Activated naive CD4-positive, alpha-beta T cell (primary cell): ENCODE measurements around the gene LCAT.
A peak's percentile ranks its signal among the peaks of the same experiment; 100 is the strongest.
"Not testable (repeated sequence)": the region's sequence is repeated elsewhere in the genome, so short reads cannot be mapped to it uniquely, and the experiment has no call there.

Experiments
- DNase-seq, 4 experiments: peaks; one replicate each; lab custom pipeline; 2025; lab: John Stamatoyannopoulos, UW

Gene LCAT

DNA sequence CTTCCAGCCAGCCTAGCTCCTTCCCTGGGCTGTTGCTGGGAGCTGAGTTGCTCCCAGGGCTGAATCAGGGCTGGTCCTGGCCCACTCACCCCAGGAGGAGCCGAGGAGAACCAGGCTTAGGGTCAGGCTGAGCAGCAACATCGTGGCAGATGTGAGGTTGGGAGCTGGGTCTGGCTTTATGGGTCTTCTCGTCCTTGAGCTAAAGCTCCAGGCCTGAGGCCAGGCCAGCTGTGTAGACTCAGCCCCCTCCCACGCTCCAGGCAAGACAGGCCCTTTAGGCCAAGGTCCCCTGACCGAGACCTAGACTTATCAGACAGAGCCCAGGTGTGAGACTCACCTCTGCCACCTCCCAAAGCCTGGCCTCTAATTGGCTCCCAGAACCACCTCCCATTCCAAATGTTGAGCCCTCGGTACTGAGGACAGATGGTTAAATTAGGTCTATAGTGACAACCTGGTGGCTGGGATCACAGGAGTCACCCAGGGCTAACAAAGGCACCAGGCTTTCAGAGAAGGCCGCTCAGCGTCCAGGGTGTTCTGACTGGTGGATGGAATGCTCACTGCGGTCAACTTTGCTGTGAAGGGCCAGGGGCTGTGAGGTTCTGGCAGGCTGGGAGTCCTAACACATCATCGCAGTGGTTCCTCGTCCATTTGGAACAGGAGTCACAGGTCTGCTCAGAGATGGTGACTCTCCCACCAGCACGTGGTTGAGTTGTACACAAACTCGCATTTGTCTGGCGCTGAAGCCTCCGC is 12.0 kb downstream of the LCAT start, which contains the start of gene CTRL:
TSS of gene CTRL (minus strand) at position 151 of the 750 bp plus-strand sequence. CDS start at position 141, 10 bp downstream.
- DNase-seq: no peak

DNA sequence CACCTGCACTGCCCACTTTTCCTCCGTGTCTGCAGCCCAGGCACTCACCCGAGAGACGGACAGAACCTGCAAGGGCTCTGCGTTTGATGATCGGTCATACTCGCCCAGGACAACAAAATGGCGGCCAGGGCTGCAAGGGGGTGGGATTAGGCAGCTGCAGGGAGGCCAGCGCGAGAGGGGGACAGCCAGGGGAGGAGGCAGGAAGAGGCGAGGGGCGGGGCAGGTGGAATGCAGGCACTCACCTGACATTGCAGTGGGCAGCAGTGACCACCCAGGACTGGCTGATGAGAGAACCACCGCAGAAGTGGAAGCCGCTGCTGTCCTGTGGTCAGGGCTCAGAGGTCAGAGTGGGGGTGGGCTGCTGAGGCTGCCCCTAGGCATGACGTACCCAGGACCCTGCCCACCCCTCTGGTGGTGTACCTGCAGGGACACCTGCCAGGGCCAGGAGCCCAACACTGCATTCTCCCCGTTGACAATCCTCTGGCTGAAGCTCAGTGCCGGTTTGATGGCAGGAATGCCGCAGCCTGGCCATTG is 13.2 kb downstream of the LCAT start:
- DNase-seq: no peak

DNA sequence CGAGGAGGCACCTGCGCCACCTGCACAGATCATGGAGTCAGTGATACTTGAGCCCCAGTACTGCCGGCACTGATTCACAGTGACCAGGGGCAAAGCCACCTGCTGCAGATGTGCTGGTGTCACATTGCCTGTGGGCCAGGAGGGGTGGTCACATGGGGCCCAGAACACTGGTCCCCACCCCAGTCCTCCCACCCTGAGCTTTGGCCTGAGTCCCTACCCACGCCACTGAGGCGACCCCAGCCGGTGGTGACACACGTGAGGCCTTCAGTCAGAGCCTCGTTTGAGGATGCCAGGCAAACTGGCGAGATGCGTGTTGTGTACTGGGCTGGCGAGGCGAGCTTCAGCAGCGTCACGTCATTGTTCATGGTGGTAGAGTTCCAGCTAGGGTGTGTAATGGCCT is 13.7 kb downstream of the LCAT start:
- DNase-seq: no peak

DNA sequence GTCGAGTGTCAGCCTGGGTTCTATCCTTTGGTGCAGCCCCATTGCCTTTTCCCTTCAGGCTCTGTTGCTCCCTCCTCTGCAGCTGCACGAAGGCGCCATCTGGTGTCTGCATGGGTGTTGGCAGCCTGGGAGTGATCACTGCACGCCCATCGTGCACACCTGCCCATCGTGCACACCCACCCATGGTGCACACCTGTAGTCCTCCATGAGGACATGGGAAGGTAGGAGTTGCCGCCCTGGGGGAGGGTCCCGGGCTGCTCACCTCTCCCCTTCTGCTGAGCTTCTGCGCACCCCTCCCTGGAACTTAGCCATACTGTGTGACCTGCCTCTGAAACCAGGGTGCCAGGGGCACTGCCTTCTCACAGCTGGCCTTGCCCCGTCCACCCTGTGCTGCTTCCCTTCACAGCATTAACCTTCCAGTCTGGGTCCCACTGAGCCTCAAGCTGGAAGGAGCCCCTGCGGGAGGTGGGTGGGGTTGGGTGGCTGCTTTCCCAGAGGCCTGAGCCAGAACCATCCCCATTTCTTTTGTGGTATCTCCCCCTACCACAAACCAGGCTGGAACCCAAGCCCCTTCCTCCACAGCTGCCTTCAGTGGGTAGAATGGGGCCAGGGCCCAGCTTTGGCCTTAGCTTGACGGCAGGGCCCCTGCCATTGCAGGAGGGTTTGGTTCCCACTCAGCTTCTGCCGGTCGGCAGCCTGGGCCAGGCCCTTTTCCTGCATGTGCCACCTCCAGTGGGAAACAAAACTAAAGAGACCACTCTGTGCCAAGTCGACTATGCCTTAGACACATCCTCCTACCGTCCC is 15.2 kb downstream of the LCAT start:
- peak; percentile 35 to 67 (median 60) for DNase-seq

DNA sequence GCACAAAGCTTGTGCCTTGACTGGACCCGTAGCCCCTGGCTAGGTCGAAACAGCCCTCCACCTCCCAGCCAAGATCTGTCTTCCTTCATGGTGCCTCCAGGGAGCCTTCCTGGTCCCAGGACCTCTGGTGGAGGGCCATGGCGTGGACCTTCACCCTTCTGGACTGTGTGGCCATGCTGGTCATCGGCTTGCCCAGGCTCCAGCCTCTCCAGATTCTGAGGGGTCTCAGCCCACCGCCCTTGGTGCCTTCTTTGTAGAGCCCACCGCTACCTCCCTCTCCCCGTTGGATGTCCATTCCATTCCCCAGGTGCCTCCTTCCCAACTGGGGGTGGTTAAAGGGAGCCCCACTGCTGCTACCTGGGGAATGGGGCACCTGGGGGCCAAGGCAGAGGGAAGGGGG is 15.8 kb downstream of the LCAT start:
- no peak for DNase-seq

DNA sequence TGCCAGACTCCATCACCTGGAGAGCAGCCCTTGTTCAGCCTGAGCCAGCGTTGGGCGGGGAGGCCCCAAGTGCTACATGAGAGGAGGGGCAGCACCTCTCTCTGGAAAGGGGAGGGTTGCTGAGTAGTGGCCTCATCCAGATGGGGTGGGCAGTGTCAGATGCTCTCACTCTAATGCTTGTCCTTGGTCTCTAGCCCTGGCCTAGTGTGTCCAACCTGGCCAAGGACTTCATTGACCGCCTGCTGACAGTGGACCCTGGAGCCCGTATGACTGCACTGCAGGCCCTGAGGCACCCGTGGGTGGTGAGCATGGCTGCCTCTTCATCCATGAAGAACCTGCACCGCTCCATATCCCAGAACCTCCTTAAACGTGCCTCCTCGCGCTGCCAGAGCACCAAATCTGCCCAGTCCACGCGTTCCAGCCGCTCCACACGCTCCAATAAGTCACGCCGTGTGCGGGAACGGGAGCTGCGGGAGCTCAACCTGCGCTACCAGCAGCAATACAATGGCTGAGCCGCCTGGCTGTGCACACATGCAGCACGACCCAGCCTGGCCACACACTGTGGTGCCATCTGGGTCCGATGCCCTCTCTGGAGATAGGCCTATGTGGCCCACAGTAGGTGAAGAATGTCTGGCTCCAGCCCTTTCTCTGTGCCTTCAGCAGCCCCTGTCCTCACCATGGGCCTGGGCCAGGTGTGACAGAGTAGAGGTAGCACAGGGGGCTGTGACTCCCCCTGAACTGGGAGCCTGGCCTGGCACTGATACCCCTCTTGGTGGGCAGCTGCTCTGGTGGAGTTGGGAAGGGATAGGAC is 16.6 kb downstream of the LCAT start:
- DNase-seq: no peak

DNA sequence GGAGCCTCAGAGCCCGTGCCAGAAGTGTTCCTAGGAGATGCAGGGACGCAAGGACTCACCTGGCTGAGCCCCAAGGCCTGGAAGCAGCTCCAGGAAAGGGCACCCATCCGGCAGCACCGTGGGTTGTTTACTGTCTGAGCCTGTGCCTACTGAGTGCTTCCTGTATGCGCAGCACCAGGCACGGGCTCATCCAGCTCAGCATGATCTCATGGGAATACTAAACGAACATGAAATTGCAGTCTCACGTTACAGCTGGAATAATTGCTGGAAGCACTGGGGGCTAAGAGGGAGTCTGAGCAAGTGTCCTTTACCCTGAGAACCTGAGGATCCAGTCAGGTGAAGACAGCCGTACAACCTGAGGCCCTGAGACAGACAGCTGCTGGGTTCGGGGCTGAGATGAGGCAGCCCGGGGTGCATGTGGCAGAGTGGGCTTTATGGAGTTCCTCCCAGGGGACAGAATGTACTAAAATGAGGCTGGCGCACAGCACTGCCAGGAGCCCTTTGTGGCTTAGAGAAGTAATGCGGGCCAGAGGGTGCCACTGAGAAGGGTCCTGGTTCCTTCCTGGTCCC is 17.7 kb downstream of the LCAT start:
- no peak for DNase-seq

DNA sequence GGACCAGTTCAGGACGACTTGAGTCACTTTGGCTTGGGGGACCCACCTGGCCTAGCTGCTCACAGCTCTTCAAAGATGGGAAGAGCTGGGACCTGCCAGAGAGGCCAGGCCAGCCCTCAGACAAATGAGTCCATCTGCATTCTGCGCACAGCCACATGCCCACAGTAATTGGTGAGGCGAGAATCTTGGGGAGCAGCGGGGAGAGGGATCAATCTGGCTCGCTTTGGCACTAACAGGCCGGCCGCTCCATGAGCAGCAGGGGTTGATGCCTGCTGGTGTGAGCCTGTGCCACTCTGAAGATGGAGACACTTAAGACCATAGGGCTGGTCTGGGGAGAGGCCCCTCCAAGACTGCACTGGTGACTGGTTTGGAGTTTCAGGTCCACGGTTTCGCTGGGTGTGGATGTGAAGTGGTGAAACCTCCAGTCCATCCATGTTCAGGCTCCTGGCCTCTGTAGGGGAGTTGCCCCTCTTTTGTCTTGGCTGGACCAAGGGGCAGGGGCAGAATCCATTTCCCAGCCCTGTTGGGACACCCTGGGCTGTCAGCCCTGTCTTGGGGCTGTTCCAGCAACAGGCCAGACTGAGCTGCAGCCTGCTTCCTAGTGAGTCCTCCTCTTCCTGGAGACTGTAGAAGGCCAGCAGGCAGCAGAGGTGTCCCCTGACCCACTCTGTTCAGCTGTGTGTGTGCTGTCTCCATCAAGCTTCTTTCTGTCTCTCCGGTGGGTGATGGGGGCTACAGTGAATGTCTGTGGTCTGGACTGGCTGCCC is 19.6 kb downstream of the LCAT start:
- no peak for DNase-seq

DNA sequence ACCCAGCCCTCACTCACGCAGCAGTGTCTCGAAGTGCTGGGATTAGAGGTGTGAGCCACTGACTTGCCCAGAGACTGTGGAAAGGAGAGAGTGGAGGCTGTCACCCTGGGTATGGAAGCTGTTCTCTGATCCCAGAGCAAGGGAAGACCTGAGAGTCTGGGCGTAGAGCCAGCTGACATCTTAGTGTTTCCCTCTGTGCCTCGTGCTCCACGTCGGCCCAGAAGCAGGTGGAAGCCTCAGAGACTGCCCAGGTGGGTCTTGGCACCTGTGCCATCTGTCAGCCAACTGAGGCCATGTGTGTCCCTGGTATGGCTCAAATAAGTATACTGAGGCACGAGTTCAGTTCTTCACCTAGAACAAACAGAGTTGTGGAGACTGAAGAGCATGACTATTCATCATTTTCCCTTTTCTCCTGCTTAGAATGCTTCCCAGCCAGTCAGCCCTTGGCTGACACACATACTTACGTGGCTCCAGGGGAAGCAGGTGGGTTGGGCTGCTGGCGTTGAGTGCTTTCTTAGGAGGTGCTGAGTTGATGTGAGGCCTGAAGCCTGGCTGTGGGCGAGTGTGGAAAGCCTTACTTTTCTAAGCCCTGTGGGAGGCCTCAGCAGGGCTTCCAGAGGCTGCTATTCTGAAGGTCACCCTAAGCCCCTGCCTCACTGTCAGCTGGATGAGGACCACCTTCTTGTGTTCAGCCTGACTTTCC is 20.4 kb downstream of the LCAT start:
- no peak for DNase-seq

DNA sequence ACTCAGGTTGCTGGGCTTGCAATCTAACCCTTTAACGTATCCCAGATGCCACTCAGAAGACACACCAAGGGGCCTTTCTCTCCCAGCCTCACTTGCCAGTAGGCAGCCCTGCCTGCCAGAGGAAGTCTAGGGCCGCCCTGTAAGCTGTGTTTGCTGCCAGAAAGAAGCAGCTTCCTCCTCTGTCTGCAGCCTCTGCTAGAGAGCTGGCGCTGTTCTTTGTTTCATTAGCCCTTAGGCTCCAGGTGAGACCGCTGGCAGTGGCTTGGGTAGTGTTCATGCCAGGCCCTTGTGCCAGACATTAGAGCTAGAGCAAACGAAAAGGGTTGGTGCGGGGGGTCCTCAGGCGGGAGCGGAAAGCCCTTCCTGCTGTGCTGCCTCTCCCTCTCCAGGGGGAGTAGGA is 21.2 kb downstream of the LCAT start:
- DNase-seq: no peak

DNA sequence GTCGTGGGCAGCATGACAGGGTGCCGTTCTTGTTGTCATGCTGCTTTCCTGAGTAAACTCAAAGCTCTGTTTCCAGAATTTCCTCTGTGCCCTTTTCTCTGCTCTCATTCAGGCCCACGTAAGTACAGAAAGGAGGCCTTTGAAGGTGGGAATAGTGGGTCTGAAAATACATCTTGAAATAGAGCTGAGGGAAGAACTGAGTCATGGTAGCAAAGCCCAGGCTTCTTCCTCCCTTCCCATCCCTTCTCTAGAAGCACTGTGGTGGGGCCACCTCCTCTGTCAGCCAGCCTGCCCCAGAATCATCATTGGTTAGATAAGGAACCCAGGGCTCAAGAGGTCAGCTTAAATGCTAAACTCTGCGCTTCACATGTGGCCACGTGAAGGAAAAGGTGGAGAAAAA is 21.7 kb downstream of the LCAT start:
- DNase-seq: no peak

DNA sequence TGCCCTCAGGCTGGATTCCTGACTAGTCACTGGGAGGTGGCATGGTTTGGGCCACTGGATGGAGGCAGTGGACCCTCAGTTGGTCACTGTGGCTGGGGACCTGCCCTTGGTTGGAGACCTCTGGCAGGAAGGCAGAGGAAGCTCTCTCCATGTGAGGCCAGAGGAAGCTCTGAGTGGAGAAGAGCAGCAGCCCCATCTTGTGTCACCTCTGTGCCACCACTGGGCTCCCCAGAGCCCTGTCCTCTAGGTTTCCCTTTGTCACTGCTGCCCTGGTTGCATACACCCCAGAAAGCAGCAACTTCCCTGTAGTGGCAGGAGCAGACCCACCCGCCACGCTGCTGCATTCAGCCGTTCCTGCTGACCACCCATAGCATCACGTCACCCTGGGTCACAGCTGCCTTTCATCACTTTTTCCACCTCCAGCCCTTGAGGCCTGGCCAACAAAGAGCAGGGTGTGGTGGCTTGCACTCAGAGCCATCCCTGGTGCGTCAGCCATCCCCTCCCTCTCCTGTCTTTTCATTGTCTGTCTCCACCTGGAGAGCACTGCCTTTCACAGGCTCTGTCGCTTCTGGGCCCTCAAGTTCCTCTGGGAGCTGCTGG is 24.2 kb downstream of the LCAT start:
- DNase-seq: no peak

DNA sequence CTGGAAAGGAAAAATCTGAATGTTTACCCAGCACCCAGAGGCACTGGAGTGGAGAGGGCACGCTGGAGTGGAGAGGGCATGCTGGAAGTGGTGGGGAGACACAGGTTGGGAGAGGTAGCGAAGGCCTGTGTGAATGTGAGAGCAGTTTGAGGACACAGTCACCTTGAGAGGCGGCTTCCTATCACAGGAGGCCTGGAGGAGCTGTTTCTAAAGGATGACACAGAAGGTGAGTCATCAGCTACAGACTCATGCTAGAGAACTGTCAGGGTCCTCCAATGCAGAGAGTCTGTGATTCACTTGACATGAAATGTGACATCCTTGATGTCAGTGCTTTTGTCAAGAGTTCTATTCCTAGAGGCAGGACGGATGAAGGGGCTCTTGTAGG is 26.1 kb downstream of the LCAT start:
- DNase-seq: no peak

DNA sequence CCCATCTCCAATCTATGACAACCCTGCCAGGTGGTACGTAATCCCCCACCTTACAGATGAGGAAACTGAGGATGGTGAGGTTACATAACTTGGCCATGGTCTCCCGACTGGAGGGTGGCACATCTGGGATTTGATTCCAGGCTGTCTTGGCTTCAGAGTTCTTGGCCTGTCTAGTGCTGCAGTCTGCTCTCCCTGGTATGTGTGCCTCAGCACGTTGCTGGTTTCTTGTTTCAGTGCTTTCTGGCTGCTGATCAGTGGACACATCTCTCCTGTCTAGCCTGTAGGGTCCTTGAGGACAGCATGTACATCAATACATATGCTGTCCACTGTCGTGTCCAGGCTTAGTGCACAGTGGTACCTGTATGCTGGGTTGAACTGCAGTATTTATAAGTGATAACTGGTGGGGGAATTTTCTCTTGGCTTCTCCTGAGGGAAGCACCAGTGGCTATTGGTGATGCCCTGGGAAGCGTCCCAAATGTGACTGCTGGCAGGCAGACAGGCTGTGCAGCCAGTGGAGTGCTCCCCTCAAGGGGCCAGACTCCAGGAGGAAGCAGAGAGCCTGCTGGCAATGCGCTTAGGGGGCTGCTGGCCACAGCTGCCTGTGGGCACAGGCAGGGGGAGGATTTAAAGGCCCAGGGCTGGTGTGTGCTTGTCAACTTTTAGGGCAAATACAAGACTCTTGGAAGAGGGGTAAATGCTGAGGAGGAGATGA is 26.6 kb downstream of the LCAT start:
- no peak for DNase-seq

DNA sequence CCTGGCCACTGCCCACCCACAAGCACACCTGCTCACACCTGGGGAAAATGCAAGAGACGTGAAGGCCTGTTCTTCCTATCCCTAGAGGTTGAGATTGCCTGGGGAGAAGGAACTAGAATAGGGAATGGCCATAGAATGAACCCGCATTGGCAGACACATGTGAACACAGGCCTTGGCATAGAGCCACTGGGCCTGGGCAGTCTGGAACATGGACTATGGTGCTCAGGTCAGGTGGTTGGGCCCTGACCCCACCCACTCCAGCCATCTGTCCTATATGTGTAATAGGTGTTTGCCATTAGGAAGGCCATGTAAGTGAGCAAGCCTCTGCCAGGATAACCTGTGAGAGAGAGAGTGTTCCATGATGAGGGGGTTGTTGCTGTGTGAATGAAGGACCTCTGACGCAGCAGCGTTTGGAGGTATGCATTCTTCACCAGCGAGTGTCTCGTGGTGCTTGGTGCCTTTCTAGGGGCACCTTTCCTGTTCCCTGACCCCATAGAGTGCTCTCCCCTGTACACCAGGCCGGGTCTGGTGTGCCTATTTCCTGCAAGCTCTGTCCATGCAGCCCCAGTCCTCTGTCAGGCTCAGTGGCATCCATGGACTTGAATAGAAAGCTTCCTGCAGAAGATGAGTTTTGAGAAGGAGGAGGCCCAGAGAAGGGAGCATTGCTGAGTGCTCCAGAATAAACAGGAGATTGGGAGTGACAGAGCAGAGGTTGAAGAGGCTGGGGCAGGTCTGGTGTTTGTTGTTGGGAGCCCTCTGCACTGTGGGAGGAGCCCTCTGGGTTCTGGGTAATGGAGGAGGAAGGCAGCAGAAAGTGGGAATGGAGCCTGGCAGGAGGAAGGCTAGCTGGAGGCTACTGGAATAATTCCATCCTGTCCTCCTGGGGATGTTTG is 27.8 kb downstream of the LCAT start:
- DNase-seq: no peak

DNA sequence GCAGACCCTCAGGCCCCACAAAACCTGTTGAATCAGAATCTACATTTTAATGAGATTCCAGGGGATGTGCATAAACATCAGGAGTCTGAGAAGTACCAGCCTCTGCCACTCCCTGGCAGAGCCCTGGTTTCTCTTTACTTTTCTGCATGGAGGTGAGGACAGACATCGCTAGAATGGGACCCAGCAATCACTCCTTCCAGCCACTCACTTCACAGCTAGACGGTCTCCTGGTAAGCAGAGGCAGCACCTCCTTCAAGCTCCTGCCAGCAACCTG is 28.5 kb downstream of the LCAT start:
- not testable (repeated sequence) for DNase-seq

DNA sequence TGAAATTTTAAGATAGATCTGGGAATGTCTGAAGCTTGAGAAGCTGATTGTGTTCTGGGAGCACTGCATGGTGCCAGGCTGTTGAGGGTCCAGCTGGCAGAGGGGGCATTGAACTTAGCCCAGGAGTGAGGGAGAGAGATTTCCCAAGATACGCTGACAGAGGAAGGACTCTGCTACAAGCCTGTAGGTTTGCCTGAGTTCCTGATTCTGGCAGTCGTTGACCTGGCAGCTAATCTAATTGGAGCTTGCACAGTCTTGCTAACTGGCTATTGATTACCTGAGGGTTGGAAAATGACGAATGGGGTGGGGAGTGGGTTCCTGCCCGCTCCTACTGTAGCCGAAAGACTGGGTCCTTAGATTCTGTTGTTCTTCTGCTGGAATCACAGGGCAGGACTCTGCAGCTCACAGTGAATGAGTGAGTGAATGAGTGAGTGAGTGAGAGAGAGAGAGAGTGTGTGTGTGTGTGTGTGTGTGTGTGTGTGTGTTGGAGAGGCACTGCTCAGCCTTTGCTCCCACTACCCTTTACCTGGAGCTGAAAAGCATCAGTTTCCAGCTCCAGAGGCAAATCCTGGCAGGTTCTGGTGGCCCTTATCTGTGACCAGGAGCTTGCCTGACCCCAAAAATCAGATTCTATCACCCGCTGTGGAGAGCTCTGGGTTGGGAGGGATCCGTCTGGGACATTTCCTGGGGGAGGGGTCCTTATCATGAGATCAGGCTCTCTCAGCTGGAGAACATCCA is 29.0 kb downstream of the LCAT start:
- no peak for DNase-seq

DNA sequence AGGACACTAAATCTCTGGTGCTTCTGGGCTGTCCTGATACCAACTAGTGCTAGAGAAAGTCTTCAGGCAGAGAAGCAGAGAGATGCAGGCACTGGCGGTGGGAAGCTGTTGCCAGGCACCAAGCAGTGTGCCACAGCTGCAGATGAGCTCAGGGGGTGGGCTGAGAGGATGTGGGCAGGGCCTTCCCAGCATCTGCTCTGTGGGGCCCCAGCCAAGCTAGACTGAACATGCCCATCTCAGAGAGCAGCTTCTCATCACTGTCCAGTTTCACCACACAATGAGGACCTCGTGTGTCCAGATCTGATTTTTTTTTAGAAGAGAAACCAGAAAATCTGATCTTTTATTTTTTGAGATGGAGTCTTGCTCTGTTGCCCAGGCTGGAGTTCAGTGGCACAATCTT is 33.8 kb downstream of the LCAT start:
- DNase-seq: no peak
